ENCODE results near the gene SLC23A2.
"Not testable (repeated sequence)": the region's sequence is repeated elsewhere in the genome, so short reads cannot be mapped to it uniquely, and the experiment has no call there.

Gene SLC23A2

DNA sequence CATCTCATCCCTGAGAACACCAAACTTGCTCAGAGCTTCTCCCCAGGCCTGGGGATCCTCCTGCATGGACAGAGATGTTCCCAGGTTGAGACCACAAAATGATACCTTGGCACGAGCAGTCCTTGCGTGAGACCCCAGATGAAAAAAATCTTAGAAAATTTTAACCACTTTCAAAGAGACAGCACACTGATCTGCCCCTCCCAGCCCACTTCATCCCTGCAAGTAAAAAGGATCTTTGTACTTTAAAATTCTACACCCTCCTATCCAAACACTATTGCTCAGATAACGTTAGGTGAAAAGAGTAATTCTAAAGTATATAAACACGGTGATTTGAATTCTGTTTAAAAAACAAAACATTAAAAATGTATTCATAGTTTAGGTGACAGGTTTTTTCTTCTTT lies 98.5 kb downstream of the SLC23A2 start:
- no peak for DNase-seq (ENCODE audit: low read depth in 2 of 2)

DNA sequence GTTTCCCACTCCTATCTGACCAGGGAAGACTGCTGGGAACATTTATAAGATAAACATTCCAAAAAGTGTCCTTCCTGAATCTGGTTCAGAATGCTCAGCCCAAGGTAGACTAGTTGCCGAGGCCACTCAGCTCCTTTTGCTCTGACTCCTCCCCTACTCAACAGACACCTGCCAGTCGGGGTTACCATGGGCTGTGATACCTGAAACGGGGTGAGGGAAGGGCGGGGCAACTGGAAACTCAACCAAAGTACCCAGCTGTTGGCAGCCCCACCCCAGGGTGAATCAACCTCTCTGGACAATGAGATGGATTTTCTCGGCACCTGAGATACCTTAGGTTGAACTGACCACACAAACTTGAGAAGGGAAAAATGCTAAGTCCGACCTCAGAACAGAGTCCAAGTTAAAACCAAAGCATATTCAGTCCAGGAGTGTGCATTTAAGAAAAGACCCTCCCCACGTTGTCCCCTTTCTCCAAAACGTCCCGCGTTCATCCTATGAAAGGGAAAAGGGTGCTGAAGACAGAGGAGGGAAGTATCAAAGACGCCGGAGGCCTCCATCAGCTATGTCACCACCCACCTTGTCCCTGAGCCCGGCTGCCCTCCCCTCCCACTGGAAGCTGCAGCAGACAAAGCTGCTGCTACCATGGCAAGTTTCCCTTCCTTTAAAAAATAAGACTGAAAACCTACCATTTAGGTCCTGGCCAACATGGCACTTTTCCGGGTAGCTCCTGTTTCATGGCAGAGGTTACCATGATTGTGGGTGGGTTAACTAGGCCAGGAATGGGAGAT lies 100.1 kb downstream of the SLC23A2 start:
- DNase-seq (ENCODE audit: low read depth in 2 of 2), result no peak

DNA sequence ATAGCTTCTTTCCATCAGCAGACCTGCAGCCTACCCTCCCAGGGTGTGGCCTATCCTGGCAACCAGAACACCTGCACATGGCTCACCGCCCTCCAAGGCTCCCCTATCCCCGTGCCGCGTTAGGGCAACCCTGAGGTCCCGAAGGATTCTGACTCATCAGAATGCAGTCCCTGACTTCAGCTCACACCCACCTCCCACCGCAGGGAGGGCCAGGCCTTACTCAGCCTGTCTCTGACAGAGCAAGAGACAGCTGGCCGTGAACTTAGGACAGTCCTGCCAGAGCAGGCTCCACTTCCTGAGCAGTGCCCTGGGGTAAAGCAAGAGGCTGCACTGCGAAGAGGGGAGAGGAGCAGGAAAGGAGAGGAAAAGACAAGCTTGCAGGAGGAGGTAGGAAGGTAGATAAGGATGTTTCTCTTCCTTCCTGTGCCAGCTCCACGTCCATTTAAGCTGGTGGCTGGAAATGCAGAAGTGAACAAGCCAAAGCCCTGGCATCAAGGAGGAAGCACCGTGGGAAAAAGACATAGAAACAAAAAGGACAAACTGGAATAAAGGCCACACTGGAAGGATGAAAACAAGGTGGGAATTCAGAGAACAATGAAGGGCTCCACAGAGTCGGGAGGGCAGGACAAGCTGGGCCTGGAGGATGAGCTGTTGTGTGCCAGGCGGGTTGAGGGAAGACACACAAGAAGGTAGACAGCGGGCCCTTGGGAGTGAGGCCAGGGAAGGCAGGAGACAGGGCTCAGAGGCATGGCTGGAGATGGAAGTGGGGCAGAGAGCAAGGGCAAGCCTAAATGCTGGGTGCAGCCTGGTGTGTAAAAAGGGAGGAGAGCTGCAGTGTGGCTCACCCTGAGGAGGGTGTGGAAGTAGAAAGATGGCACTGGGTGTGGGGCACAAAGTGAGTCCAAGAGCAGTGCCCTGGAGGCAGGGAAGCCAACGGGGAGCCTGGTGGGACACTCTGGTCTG lies 102.7 kb downstream of the SLC23A2 start:
- no peak for DNase-seq (ENCODE audit: low read depth in 2 of 2)

DNA sequence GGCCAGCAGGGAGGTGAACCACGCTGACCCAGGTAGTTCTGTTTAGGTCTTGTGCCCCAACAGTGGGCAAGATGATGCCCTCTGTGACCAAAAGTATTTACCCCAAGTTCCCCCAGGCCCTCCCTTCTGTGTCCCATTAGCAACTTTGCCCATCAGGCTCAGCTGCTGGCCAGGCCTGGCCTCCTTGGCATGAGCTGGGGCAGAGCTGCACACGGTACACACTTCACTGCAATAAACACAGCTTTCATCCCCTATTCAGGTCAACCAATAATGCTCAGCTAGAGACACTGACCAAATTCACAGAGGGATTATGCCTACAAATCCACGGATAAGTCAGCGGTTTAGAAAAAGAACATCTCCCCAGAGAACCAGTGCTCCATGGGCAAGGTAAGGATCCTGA lies 103.7 kb downstream of the SLC23A2 start:
- no peak for DNase-seq (ENCODE audit: low read depth in 2 of 2)

DNA sequence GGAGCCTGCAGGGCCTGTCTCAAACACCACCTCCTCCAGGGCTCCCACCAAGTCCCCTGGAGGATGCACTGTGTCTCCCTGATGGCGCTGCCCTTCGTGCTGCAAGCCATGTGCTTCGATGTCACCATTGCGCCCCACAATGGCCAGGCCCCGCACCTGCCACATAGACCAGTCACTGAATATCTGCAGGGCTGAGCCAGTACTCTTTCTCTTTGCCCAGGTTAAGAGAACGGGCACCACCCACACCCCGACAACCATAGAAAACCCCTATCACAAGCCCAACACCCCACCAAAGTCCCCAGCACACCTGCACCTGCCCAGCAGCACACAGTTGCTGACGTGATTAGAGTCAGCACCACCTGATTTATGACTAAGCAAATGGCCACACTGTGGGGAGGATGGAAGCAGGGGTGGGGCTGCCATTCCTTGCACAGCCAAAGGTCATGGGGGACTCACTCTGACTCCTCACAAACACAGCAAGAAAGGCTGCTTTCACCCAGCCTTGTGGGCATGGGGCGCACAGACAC lies 104.3 kb downstream of the SLC23A2 start:
- DNase-seq (ENCODE audit: low read depth in 2 of 2), result no peak

DNA sequence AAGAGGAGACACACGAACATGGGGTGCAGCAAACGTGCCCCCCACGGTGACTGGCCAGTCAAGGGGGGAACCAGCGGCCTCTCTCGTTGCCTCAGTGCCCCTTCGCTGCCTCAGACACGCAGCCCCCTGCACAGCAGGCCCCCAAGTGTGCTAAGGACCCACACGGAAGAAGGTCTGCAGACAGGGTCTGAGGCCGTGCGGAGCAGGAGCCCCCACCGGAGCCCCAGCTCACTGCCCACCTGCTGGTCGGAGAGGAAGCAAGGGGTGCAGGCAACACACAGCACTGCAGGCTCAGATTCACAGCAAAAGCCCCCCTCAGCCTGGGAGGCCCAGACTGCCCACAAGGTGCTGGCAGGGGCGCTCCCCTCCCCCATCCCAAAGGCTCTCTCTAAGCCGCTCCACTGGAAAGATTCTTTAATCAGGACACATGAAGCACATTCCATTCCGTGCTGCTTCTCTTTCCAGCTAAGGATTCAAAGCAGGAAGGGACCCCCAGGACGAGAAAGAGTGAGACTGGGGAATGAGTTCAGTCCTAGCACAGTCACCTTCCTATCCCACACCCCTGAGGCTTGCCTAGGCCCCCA lies 105.1 kb downstream of the SLC23A2 start:
- no peak for DNase-seq (ENCODE audit: low read depth in 2 of 2)

DNA sequence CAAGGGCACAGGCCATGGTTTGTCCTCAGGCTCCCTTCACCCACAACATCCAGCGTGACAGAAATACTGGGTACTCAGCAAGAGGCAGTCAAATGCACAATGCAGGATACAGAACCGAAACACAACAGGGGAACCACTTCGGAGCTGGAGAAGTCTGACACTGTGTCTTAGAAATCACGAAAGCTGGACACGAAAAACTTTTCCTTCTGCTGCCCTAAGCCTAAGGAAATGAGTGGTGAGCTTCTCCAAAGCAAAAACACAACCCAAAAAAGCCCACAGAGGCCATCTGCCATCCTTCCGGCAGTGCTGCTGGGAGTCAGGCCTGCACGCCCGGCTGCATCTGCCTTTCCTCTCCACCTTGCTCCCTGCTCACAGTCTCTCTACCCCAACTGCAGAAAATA lies 106.3 kb downstream of the SLC23A2 start:
- DNase-seq (ENCODE audit: low read depth in 2 of 2), result no peak

DNA sequence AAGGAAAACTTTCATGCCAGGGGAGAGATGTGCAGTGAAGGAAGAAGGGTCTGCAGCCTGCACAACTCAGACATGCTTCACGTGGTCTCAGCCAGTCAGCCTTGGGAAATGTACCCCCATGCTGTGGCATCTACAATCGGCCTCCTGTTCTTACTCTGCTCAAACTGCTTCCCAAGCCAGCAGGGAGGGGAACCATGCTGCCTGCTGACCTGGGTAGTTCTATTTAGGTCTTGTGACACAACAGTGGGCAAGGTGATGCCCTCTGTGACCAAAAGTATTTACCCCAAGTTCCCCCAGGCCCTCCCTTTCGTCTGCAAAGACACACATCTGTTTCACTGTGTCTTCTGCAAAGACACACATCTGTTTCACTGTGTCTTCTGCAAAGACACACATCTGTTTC lies 106.9 kb downstream of the SLC23A2 start:
- no peak for DNase-seq (ENCODE audit: low read depth in 2 of 2)

DNA sequence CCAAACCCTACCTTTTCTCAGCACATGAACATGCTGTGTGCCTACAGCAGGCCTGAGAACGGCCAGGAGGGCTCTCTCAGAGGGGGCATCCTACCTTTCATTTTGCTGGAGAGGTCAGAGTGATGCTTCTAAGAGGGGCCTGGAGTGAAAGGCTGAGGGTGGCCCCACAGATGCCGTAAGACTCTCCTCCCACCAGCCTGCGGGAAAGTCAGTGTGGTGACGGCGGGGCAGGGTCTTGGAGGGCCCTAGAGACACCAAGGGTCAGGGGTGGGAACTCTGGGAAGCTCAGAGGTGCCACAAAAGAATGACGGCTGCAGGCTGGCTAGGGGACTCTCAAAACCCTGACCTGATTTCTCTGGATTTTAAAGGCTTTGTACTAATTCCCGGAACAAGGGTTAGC lies 107.6 kb downstream of the SLC23A2 start:
- no peak for DNase-seq (ENCODE audit: low read depth in 2 of 2)

DNA sequence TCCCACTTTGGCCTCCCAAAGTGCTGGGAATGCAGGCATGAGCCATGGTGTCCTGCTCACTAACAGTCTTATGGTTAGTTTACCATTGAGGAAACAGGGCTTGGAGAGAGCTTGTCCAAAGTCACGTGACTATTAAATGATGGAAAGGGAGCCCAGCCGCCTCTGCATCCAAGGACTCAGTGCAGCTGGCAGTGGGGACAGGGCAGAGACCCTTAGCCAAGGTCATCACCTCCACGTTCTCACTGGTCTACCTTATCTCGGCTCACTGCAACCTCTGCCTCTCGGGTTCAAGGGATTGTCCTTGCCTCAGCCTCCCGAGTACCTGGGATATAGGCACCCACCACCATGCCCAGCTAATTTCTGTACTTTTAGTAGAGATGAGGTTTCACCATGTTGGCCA lies 109.3 kb downstream of the SLC23A2 start:
- no peak for DNase-seq (ENCODE audit: low read depth in 2 of 2)

DNA sequence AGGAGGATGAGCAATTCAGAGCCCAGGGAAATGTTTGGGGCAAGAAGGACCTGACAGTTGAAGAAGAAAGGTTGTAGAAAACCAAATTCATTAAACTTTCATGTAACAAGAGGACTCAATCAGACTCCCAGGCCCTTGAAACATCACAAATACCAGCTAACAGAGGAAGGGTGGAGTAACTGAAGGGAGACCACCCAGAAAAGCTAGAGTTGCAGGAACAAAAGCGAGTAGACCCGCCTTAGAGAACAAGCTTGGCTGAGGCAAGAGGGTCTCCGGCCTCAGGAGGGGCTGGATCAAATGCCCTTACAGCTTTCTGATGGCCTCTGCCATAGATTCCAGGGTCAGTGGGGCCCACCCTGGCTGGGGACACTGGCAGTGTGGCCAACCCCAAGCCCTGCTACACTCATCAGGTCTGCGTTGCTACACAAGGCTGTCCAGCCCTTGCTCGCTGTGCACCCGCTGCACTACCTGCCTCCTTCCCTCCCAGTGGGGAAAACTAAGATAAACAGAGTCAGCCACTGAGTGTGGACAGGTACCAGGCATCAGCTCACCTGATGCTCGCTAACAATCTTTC lies 110.0 kb downstream of the SLC23A2 start:
- no peak for DNase-seq (ENCODE audit: low read depth in 2 of 2)

DNA sequence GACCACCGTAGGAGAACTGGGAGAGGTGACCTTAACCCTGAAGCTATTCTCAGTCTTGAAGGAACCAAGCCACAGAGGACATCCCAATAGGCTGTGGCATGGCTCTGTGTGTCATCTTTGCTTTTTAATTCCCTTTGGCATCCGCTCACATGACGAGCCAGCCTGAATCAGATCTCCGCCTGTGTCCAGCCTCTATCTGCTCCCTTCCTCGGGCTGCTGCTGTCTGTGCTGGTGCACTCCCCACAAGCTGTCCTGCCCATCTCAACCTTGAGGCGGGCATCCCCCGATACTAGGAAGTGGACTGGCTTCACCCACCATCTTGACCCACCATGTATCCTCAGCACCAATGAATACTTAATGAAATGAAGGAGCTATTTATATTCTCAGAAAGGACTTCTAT lies 111.9 kb downstream of the SLC23A2 start:
- no peak for DNase-seq (ENCODE audit: low read depth in 2 of 2)

DNA sequence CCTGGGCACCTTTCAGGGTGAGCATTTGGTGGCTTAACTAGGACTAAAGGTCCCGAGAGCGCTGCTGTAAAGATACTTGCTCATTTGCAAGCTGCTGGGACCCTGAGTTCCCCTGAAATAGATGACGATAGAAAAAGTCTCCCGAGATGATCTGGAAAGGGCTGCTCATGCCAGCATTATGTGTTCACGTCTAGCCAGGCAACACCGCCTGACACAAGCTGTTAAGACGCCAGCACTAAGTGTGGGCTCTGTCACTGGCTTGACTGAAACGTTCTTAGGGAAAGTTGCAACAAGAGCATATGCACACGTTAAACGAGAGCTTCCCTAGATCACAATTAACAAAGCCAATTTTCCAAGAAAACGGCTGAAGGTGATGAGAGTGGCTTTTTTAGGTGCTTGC lies 113.7 kb downstream of the SLC23A2 start:
- DNase-seq (ENCODE audit: low read depth in 2 of 2), result no peak

DNA sequence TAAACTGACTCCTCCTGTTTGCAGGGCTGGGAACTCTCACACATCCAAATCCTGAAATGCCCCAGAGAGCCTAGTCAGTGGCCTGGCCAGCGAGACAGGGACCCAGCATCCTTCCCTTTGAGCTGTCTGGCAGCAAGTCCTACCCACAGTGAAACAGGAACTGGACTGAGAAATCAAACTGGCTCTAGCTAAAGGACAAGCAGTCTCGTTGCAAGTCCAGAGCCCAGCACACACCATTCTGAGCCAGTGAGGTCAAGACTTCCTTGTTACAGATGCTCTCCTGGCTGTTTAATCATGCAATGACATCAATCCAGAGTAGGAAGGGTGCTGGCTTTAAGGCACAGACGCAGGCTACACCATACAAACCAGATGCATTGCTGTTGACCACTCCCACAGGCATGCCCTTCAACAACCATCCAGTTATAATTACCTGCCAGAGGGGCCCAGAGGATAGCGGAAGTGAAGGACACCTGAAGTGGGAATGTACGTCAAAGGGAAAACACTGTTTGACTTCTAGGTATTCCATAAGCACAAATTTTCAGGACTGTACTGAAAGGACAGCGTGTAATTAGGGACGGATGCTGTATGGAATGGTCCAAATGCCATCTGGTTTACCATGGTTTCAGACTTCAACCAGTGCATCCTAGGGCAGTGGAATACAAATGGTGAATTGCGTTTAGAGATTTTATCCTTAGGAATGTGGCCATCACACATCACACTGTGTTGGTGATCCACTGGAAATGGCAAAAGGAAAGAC lies 114.4 kb downstream of the SLC23A2 start:
- DNase-seq (ENCODE audit: low read depth in 2 of 2), result no peak

DNA sequence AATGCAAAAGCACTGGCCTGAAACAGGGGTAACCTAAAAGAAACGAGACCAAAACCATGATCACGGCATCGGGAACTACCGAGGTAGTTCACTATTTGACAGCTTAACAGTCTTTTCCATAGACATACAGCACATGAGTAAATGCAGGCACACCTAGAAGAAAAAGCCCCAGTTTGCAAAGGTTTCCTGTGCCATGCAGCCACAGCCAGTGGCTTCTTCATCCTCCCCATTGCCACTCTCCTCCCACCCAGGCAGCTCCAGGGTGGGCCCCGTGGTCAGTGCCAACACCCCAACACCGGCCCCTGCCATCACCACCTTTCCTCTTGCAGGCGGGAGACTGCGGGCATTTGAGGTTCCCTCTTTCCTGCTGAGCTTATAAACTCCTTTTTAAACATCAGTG lies 115.4 kb downstream of the SLC23A2 start:
- no peak for DNase-seq (ENCODE audit: low read depth in 2 of 2)

DNA sequence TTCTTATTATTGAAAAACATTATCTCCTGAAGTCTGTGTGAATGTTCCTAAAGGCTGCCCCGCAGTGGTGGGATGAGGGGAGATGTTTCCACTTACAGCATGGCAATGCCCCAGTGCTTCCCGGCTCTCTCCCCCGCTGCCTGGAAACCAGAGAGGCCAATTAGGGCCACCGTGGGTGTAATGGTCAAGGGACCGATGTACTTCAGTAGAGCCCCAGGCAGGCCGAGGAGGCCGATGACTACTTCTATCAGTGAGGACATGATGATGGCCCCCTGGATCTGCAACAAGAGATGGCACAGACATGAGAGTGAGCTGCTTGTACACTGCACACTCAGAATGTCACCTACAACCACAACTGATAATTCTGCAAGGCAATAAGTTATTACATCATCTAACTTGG lies 117.8 kb downstream of the SLC23A2 start:
- no peak for DNase-seq (ENCODE audit: low read depth in 2 of 2)

DNA sequence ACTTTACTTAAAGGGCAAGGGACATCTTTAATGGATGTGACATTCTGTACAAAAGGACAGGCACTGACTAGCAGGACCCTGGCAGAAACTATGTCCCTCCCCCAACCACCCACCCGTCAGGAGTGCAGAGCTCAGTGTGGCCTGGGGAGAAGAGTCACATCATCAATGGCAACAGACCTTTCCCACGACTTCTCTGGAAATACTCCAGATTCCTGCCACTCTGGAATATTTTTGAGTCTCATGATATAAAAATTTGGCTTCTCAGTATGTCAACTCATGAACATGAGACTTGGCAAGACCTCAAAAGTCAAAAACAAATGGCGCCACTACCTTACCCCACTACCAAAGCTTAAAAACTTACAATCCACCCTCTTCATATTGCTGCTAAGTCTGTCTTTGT lies 118.3 kb downstream of the SLC23A2 start:
- DNase-seq (ENCODE audit: low read depth in 2 of 2), result no peak

DNA sequence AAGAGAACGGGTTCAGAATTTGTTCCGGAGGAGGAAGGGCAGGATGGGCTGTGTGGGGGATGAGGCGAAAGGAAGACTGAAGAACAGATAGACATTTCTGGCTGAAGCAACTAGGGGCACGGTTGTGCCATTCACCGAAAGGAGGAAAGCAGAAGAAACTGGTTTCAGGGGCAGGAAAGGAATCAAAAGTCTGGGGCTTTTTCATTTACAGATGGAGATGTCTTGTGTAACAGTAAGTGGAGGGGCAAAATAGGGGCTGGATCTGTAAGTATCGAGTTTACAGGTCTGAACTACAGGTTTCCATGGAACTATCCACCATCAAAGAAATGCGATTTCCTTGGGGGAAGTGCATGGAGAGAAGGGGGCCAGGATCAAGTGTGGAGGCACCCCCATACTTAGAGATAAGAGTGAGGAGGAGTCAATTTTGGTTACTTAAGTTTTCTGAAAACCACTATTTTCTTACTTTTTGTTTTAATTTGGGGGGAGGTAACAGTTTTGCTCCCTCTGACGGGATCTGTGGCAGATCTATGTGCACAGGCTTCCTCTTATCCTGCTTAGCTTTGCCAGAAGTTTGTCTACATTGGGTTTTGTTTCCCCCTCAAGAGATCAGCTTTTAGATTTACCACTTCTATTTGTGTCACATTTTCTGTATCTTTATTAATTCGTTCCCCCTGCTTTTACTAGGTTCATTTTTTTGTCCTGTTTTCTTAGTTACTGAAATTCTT lies 120.1 kb downstream of the SLC23A2 start:
- DNase-seq (ENCODE audit: low read depth in 2 of 2), result no peak

DNA sequence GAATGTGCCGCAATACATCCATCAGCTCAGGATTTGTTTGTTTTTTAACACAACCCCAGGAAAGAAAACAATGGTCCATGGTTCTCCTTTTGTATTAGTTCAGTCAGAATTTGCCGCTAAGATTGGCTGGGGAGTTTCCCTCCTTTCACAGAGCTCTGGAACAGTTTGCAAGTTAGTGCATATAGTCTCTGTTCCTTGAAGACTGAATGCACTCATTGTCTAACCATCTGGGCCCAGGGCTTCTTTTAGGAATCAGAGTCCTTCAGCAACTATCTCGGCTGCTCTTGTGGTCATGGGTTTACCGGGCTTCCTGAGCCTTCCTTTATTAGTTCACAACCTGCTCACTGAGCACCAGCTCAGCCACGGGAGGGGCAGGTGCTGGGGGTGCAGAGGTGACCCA lies 121.3 kb downstream of the SLC23A2 start:
- DNase-seq (ENCODE audit: low read depth in 2 of 2), result no peak

DNA sequence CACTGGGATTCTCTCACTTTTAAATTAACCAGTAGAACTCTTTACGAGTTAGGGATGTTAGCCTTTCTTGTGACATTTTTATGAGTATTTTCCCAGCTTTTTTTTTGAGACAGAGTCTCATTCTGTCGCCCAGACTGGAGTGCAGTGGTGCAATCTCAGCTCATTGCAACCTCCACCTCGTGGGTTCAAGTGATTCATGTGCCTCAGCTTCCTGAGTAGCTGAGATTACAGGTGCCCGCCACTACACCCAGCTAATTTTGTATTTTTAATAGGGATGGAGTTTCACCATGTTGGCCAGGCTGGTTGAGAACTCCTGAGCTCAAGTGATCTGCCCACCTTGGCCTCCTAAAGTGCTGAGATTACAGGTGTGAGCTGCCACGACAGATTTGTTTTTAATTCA lies 123.2 kb downstream of the SLC23A2 start:
- DNase-seq (ENCODE audit: low read depth in 2 of 2), result not testable (repeated sequence)

DNA sequence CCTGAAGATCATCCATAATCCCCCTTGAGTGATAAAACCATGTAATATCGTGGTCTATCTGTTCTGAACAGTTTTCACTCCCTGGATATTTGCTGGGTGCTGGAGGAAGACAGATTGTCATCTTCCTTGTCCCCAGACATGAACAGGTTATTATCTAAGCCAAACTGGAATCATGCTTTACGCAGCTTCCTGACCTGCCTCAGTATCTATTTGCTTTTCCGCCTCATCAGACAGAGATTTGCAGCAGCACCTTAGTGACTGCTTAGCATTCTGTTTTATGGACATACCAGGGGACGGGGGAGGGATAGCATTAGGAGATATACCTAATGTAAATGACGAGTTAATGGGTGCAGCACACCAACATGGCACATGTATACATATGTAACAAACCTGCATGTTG lies 124.6 kb downstream of the SLC23A2 start:
- no peak for DNase-seq (ENCODE audit: low read depth in 2 of 2)

Measured in activated CD4-positive, alpha-beta T cell treated with anti-CD3 and anti-CD28 coated beads for 24 hours (primary cell).